HEK293T (cell line): ENCODE data around the gene NEK10.
"Not testable (repeated sequence)": the region's sequence is repeated elsewhere in the genome, so short reads cannot be mapped to it uniquely, and the experiment has no call there.

Source experiments
- CTCF ChIA-PET: fragments of 350-600 bp; formaldehyde crosslinking; extraction: SDS; loops from one replicate; lab custom pipeline; 2021; ENCODE audit warnings: antibody characterized with exemption, inconsistent platforms; lab: Yijun Ruan, JAX
- POLR2A ChIA-PET: fragments of 350-600 bp; formaldehyde crosslinking; extraction: SDS; loops from one replicate; lab custom pipeline; 2020; ENCODE audit warnings: antibody characterized with exemption, inconsistent platforms; lab: Yijun Ruan, JAX
- DNase-seq: peaks from one replicate; pipeline ENCODE4 v3.0.0; 2012; ENCODE audit warnings: mixed read lengths; ENCODE audit errors: extremely low spot score
- ARNT ChIP-seq: fragments of 450-650 bp; IDR thresholded peaks from 2 replicates; pipeline ENCODE4 v1.6.1; 2017; ENCODE audit warnings: mild to moderate bottlenecking
- BHLHE40 ChIP-seq: fragments of 450-650 bp; IDR thresholded peaks from 2 replicates; pipeline ENCODE4 v1.6.1; 2016; ENCODE audit warnings: mild to moderate bottlenecking, moderate library complexity, borderline replicate concordance
- CTBP1 ChIP-seq: fragments of 450-650 bp; IDR thresholded peaks from 2 replicates; pipeline ENCODE4 v1.6.1; 2016; ENCODE audit warnings: borderline replicate concordance
- ELF4 ChIP-seq: fragments of 450-650 bp; IDR thresholded peaks from 2 replicates; pipeline ENCODE4 v1.6.1; 2017; ENCODE audit warnings: antibody characterized with exemption
- FOXA1 ChIP-seq: fragments of 450-650 bp; IDR thresholded peaks from 2 replicates; pipeline ENCODE4 v1.6.1; 2016; ENCODE audit warnings: mild to moderate bottlenecking
- FOXK2 ChIP-seq: fragments of 450-650 bp; IDR thresholded peaks from 2 replicates; pipeline ENCODE4 v1.6.1; 2016; ENCODE audit warnings: mild to moderate bottlenecking
- FOXM1 ChIP-seq: fragments of 450-650 bp; IDR thresholded peaks from 2 replicates; pipeline ENCODE4 v1.6.1; 2017; ENCODE audit warnings: mild to moderate bottlenecking, borderline replicate concordance
- HDGF ChIP-seq: fragments of 450-650 bp; IDR thresholded peaks from 2 replicates; pipeline ENCODE4 v1.6.1; 2017; ENCODE audit warnings: antibody characterized with exemption, borderline replicate concordance
- L3MBTL2 ChIP-seq: fragments of 450-650 bp; conservative IDR thresholded peaks from 2 replicates; pipeline ENCODE4 v1.6.1; 2016; ENCODE audit warnings: mild to moderate bottlenecking
- LEF1 ChIP-seq: fragments of 450-650 bp; IDR thresholded peaks from 2 replicates; pipeline ENCODE4 v1.6.1; 2017; ENCODE audit warnings: mild to moderate bottlenecking, borderline replicate concordance
- NFRKB ChIP-seq: fragments of 450-650 bp; IDR thresholded peaks from 2 replicates; pipeline ENCODE4 v1.6.1; 2016; ENCODE audit warnings: mild to moderate bottlenecking, moderate library complexity
- PKNOX1 ChIP-seq: fragments of 450-650 bp; IDR thresholded peaks from 2 replicates; pipeline ENCODE4 v1.6.1; 2016
- SP1 ChIP-seq: fragments of 450-650 bp; IDR thresholded peaks from 2 replicates; pipeline ENCODE4 v1.6.1; 2017
- SUZ12 ChIP-seq: fragments of 450-650 bp; IDR thresholded peaks from 2 replicates; pipeline ENCODE4 v1.6.1; 2016; ENCODE audit warnings: mild to moderate bottlenecking
- TARDBP ChIP-seq: fragments of 450-650 bp; IDR thresholded peaks from 2 replicates; pipeline ENCODE4 v1.6.1; 2016
- ZNF384 ChIP-seq: fragments of 450-650 bp; IDR thresholded peaks from 2 replicates; pipeline ENCODE4 v1.6.1; 2016

Gene NEK10

GRCh38 chr3:27344192-27344591 lies 25.0 kb downstream of the NEK10 start:
- TF ChIP-seq FOXA1 (no peak), CTBP1 (no peak), L3MBTL2 (no peak), NFRKB (no peak)
- POLR2A ChIA-PET: no interaction called here
- CTCF ChIA-PET: no interaction called here
- DNase-seq: no peak

GRCh38 chr3:27342267-27342666 lies 26.9 kb downstream of the NEK10 start:
- CTCF ChIA-PET: no interaction called here
- no peak for TF ChIP-seq ARNT
- TF ChIP-seq BHLHE40: no peak
- no peak for TF ChIP-seq FOXK2
- no peak for TF ChIP-seq ZNF384
- no peak for TF ChIP-seq SUZ12
- TF ChIP-seq L3MBTL2: no peak
- TF ChIP-seq NFRKB: no peak
- TF ChIP-seq FOXA1: no peak
- POLR2A ChIA-PET: no interaction called here
- no peak for DNase-seq

- TF ChIP-seq FOXA1 (no peak), ZNF384 (no peak), NFRKB (no peak), ARNT (no peak), FOXM1 (no peak), HDGF (no peak), L3MBTL2 (no peak)
- ChIA-PET POLR2A (no interaction called here), CTCF (no interaction called here)
- DNase-seq: no peak
These were observed 28.6 kb downstream of the NEK10 start for GRCh38 chr3:27340534-27340933.

GRCh38 chr3:27335571-27335970 lies 33.6 kb downstream of the NEK10 start:
- no peak for TF ChIP-seq NFRKB
- TF ChIP-seq BHLHE40: no peak
- no peak for TF ChIP-seq FOXM1
- no peak for TF ChIP-seq FOXA1
- TF ChIP-seq L3MBTL2: no peak
- no peak for TF ChIP-seq SP1
- TF ChIP-seq LEF1: no peak
- TF ChIP-seq ELF4: no peak
- TF ChIP-seq CTBP1: no peak
- TF ChIP-seq PKNOX1: no peak
- no peak for TF ChIP-seq ARNT
- DNase-seq: no peak
- ChIA-PET POLR2A (no interaction called here), CTCF (no interaction called here)

- POLR2A ChIA-PET: no interaction called here
- CTCF ChIA-PET: no interaction called here
- TF ChIP-seq ARNT: no peak
- no peak for TF ChIP-seq L3MBTL2
- no peak for TF ChIP-seq LEF1
- TF ChIP-seq CTBP1: no peak
- no peak for TF ChIP-seq HDGF
- no peak for TF ChIP-seq FOXM1
- TF ChIP-seq BHLHE40: no peak
- no peak for TF ChIP-seq TARDBP
- no peak for TF ChIP-seq SP1
- no peak for TF ChIP-seq SUZ12
- TF ChIP-seq NFRKB: no peak
- TF ChIP-seq ZNF384: no peak
- no peak for TF ChIP-seq FOXA1
- TF ChIP-seq ELF4: no peak
- DNase-seq: no peak
These were observed 35.3 kb downstream of the NEK10 start for GRCh38 chr3:27333843-27334242.

GRCh38 chr3:27328982-27329762 lies 40.0 kb downstream of the NEK10 start:
- POLR2A ChIA-PET, DNase-seq, CTCF ChIA-PET: not testable (repeated sequence)

- ChIA-PET POLR2A (no interaction called here), CTCF (no interaction called here)
- no peak for DNase-seq
- TF ChIP-seq LEF1 (no peak), FOXA1 (no peak), FOXK2 (no peak), ZNF384 (no peak), NFRKB (no peak), BHLHE40 (no peak), SP1 (no peak), ARNT (no peak), HDGF (no peak), SUZ12 (no peak), ELF4 (no peak)
These were observed 42.3 kb downstream of the NEK10 start for GRCh38 chr3:27326629-27327545.
